Fibroblast of skin of right quadriceps (primary cell): ENCODE data around the gene ETNK1.
"Not testable (repeated sequence)": the region's sequence is repeated elsewhere in the genome, so short reads cannot be mapped to it uniquely, and the experiment has no call there.

ENCODE experiments used
- DNase-seq: peaks from one replicate; pipeline ENCODE4 v3.0.0-alpha.2; 2013

ETNK1 gene

DNA sequence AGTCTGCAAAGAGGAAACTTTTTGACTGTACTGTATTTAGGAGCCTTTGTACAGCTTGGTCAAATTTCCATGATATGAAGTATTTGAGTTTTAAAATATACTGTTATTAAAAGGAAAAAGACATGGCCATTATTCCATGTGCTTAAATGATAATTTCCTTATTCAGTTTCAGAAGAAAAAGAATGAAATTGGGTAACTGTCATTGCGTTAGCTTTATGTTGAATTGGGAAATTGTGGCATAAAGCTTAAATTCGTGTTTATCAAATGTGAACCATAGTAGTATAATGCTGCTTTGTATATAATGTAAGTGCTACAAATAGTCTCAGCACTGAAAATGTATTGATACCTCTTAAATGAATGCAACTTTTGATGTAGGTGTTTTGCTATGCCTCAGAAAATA, 64.9 kb downstream of the ETNK1 start:
- DNase-seq = no peak

DNA sequence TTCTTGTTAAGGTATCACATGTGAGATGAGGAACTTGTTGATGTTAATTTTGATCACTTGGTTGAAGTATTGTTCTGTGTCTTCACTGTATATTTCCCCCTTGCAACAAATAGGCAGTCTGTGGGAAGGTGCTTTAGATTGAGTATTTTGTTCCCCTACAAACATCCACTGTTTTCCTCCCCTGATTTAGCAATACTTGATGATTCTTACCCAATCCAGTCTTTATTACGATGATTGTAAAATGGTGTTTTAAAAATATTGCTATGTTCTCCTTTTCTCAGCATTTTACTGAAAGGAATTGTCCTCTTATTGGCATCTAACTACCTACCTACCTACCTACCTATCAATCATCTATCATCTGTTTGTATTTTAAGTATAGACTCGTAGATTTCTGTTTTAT, 66.3 kb downstream of the ETNK1 start:
- no peak for DNase-seq

DNA sequence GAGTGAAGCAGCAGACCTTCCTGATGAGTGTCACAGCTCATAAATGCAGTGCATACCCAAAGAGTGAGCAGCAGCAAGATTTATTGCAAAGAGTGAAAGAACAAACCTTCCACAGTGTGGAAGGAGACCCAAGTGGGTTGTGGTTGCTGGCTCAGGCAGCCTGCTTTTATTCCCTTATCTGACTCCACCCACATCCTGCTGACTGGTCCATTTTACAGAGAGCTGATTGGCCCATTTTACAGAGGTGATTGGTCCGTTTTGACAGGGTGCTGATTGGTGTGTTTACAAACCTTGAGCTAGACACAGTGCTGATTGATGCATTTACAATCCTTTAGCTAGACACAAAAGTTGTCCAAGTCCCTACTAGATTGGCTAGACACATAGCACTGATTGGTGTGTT, 67.5 kb downstream of the ETNK1 start:
- not testable (repeated sequence) for DNase-seq

DNA sequence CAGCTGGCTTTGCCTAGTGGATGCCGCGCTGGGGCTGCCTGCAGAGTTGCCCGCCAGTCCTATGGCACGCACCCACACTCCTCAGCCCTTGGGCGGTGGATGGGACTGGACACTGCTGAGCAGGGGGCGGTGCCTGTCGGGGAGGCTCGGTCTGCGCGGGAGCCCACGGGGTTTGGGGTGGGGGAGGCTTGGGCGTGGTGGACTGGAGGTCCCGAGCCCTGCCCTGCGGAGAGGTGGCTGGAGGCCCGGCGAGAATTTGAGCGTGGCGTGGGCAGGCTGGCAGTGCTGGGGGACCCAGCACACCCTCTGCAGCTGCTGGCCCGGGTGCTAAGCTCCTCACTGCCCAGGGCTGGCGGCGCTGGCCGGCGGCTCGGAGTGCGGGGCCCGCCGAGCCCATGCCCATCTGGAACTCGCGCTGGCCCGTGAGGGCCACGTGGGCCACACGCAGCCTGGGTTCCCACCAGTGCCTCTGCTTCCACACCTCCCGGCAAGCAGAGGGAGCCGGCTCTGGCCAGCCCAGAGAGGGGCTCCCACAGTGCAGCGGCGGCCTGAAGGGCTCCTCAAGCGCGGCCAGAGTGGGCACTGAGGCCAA, 68.1 kb downstream of the ETNK1 start:
- no peak for DNase-seq

DNA sequence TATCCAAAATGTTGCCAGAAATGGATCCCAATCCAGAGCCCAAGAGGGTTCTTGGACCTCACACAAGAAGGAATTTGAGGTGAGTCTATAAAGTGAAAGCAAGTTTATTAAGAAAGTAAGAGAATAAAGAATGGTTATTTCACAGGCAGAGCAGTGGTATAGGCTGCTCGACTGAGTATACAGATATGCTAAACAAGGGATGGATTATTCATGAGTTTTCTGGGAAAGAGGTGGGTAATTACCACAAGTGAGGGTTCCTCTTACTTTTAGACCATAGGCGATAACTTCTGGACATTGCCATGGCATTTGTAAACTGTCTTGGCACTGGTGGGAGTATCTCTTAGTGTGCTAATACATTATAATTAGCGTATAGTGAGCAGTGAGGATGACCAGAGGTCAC, 73.6 kb downstream of the ETNK1 start:
- DNase-seq = no peak

DNA sequence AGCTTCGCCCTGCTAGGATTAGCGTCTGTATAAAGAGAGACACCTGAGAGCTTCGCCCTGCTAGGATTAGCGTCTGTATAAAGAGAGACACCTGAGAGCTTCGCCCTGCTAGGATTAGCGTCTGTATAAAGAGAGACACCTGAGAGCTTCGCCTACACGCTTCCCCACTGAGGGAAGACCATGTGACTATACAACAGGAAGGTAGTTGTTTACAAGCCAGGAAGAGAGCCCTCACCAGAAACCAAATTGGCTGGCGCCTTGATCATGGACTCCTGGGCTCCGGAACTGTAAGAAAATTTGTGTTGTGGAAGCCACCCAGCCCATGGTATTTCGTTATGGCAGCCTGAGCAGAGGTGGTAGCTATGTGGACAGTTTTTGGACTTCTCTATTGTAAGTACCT, 74.7 kb downstream of the ETNK1 start:
- DNase-seq = not testable (repeated sequence)

DNA sequence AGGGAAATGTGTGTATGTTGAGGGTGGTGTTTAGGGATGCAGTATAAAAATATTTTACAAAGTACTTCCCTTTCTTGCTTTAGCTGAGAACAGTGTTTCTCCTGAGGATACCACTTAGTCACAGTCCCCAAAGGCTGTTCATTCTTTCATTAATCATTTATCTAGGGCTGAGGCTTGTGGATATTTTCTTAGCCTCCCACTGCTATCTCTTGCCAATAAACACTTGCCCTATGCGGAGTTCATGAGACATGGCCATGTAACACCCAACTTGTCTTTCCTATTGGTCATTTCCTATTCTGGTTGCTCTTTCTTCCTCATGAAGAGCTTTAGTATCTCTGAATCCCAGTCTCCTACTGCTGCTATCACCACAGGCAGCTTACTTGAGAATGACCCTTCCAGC, 75.1 kb downstream of the ETNK1 start:
- DNase-seq = no peak

DNA sequence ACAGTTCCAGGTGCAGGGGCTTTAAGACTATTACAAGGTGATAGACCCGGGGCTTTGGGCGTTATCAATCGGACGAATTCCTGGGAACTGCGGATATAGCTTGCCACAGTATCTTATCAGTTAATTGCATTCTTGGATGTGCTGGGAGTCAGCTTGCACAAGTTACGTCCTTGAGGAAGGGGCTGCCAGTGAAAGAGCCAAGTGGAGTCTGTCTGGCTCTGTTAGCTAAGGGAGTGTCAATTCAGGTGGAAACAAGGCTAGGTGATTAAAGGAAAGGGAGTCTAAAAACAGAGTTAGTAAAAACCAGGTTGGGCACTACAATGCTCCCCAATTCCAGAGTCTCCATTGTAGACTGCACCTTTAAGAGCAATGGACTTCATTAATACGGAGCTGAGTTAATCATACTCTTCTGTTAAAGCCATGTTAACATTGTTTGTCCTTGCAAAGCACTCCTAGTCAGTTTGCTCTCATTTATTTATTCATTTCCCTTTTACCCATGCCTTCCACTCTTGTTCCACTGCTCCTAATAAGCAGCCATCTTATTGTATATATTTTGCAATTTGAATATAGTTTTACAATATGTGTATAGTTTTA, 76.3 kb downstream of the ETNK1 start:
- not testable (repeated sequence) for DNase-seq

DNA sequence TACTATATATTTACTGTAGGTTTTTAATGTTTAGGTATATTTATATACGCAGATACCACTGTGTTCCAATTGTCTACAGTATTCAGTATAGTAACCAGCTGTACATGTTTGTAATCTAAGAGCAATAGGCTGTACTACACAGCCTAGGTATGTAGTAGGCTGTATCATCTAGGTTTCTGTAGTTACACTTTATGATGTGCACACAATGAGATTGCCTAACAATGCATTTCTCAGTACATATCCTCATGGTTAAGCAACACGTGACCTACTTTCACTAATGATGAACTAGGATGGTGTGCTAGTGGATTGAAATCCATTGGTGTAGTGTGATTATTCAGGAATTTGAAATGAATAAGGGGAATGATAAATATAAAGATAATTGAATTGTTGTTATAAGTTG, 77.7 kb downstream of the ETNK1 start:
- DNase-seq = no peak

DNA sequence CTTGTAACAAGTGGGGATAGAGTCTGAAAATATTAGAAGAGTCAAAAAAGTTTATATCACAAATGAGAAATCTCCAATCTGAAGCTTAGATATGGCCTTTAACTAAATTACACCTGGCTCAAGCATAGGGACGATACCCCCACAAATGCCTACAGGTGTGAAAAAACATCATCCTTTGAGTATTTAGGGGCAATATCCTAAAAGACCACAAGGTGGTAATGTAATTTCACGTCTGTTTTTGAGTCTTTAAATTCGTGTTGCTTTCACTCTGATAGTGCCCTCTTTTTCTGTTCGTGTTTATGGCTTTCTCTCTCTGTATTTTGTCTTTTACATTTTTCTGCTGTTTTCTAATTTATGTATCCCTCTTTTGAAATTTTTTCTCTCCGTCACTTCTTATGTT, 84.3 kb downstream of the ETNK1 start:
- peak; percentile 10 for DNase-seq

DNA sequence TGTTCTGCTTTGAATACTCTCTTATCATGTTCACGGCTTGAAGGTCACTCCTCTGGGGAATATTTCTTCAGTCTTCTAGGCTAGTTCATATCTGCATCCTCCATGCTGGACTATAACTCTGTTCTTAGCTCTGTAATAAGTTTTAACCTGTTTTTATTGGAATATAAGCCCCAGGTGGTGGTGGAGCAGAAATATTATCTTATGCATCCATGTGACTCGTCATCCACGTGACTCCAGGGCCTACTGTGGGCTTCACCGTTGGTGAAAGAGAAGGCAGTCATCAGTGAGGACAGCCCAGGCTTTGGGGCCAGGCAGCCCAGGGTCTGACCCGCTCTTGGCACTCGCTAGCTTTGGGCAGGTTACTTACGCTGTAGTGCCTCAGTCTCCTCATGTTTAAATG, 87.1 kb downstream of the ETNK1 start:
- no peak for DNase-seq

DNA sequence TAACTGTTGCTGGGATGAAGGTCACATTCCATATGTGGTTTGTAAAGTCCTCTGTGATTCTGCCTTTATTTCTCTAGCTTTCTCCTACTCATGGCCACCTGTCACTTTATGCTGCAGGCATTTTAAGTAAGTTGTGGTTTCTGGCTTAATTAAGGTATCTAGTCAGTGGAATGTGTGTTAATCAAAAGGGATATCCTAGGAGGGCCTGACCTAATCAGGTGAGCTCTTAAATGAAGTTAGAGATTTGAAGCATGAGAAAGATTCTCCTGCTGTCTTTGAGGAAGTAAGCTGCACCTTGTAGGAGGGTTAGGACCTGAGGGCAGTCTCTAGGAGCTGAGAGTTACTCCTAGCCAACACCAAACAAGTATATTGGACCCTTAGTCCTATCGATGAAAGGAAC, 90.3 kb downstream of the ETNK1 start:
- DNase-seq = no peak

DNA sequence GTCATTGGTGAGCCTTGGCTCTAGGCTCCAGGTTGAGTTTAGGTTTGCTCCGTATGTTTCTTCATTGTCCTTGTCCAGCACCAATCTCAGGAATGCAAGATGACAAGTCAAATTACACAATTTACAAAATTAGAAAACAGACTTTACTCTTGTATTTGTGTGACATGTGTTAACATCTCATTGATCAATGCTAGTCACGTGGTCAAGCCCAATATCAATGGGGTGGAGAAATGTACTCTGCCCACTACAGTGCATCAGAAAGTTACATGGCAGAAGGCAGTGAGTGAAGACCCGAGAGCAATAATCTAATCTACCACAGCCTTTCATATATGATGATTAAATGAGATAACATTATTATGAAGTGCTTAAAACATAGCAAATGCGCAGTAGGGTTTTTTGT, 94.8 kb downstream of the ETNK1 start:
- DNase-seq = no peak

DNA sequence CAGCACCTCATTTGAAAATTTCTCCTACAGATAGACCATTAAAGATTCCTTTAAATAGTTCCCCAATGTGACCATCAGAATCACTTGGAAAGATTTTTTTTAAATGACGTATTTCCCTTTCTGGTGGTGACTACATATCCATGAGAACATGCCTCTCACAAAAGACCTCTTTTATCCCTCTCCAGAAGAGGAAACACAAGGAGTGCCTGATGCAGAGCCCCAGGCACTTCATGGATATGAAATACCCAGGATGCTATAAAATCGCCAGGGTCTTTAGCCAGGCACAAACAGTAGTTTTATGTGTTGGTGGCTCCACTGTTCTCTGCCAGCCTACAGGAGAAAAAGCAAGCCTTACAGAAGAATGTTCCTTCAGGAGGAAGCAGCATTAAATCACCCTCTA, 97.1 kb downstream of the ETNK1 start:
- no peak for DNase-seq

DNA sequence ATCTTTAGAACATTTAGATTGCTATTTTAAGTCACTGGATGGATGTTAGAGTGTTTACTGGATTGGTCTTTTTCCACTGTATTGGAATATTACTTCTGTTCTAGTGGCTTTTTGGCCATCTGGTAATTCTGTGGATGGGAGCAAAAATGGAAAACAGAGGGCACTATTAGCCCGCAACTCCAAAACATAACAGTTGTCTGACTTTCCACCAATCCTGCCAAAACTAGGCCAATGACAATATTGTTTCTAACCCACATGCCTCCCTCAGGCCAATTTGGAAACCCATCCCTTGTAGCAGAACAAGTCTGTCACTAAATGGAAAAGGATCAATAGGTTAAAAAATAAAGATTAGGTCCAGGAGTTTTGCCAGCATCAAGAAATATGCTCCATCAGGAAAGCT, 97.8 kb downstream of the ETNK1 start:
- no peak for DNase-seq

DNA sequence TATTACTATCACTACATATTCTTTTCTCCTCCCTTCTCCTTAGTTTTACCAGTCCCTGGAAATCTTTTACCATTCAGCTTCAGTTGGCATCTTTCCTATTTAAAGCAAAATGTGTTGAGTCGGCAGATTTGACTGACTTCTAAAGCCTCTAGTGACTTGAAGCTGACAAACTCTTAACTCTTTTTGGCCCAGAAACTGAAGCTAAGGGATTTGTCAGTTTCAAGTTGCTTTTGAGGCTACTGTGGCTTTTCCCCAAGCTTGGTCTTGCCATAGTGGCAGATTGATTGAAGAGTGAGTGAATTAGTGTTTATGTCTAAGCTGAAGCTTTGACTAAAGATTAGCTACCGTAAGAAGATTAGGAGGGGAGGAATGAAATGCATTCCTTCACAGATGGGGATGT, 104.0 kb downstream of the ETNK1 start:
- no peak for DNase-seq

DNA sequence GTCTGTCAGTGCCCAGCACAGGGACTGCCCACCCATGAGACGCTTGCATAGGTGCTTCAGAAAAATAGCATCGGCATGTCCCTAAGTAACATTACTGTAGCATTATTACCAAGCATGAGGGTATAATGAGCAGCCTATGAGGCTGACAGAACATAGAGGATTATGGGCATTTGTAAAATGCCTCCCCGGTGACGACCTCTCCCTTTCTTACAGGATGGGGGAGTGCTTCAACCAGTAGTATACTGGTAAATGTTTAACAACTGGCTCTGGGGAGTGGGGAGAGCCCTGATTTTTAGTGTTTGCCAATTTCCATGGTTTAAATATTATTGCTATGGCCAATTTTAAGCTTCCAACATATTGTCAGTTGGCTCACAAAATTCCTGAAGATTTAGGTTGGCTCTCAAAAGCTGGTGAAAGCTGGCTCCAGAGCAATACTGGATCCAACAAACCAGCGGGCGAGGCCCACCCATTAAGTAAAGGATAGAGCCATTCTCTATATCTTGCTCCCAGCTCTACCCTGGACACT, 104.5 kb downstream of the ETNK1 start:
- no peak for DNase-seq

DNA sequence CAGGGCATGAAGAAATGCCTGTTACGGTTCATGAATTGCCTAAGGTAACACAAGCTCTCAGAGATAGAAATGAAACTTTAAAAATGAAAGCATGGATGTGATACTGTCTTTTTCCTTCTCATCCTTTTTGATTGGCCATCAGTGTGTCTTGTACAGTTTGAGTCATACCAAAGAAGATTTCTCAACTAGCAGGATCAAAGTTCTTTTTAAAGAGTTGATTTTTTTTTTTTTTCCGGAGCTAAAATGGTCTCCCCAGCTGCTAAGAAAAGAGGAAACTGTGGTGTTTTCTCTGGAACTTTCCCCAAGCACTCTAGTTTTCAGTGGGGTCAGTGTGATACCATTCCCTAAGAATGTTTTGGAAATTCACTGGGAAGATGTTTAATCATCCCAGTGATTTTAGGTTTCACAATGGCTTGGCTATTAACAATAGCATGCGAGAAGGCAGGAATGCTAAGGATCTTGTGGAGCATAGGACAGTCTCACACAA, 105.0 kb downstream of the ETNK1 start:
- DNase-seq = peak; percentile 88

DNA sequence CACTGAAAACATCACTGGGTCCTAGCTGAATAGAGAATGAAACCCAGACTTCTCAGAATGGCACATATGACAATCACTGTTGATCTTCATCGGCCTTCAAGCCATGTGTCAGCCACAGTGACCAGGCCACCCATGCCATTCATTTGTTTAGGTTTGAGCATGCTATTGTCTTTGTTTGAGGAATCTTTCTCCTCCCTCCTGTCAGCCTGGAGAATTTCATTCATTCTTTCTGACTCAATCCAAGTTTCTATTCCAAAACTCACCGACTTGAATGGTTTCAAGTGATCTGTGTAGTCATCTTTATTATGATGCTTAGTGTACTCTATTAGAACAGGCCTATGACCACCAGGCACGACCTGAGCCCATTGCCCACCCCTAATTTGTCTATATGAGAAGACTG, 106.3 kb downstream of the ETNK1 start:
- no peak for DNase-seq

DNA sequence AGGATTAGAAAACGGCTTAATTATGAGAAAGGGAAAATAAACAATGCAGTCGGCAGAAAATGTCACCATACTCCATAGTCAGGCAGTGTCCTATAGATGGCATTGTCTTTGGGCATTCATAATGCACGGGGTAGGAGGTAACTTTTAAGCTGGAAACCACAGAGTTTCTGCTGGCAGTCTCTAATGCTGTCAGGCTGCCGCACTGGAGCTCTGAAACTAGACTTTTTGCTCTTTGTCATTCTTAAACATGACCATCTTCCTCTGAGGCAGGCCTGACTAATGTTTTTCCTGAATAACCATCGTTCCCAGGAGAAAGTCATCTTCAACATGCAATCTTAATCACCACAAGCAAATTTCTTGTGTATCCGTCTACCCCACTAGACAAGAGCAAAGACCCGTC, 108.8 kb downstream of the ETNK1 start:
- DNase-seq = peak; percentile 18

DNA sequence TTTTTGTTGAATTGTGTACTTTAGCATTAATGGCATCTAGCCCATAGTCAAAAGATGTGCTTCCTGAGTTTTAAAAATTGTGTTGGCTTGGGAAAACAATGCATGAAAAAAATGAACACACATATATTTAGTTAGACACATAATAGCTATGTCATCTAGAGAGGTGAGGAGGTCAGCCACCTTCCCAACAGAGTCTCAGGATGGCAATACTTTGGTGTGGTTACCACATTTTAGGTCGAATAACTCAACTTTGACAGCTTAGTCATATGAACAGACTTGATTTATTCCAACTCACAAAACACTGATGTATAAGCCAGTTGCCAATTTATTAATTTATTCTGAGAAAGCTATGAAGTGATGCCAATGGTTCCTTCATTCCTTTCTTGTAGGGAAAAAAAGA, 114.0 kb downstream of the ETNK1 start:
- no peak for DNase-seq
